GM12872 (cell line): ENCODE measurements around the gene MBP.

Experiments used
- TF ChIP-seq, protein P1 (sequence below): IDR thresholded peaks from 3 replicates; pipeline ENCODE4 v1.5.1; 2011; ENCODE audit warnings: low read depth, mild to moderate bottlenecking, low read length, moderate library complexity; ENCODE audit not compliant: insufficient read depth

The MBP gene

DNA sequence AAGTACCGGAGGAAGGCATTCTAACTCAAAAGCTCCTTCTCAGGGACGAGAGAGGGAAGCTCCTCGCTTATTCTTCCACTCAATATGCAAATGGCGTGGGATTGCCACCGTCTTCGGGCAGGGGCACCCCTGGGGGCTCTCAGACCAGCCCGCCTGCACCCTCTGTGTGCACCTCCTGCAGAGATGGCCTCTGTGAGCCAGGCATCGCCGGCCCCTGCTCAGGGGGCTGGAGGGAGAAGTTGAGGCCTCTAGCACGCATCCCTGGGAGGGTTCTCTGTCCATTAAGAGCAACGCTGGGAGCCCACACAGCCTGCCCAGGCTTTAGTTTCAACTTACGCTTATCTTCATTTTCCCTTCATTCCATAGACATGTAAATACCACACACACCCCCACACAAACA is 125.3 kb downstream of the MBP start:
- TF ChIP-seq, protein P1, sequence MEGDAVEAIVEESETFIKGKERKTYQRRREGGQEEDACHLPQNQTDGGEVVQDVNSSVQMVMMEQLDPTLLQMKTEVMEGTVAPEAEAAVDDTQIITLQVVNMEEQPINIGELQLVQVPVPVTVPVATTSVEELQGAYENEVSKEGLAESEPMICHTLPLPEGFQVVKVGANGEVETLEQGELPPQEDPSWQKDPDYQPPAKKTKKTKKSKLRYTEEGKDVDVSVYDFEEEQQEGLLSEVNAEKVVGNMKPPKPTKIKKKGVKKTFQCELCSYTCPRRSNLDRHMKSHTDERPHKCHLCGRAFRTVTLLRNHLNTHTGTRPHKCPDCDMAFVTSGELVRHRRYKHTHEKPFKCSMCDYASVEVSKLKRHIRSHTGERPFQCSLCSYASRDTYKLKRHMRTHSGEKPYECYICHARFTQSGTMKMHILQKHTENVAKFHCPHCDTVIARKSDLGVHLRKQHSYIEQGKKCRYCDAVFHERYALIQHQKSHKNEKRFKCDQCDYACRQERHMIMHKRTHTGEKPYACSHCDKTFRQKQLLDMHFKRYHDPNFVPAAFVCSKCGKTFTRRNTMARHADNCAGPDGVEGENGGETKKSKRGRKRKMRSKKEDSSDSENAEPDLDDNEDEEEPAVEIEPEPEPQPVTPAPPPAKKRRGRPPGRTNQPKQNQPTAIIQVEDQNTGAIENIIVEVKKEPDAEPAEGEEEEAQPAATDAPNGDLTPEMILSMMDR = no peak

DNA sequence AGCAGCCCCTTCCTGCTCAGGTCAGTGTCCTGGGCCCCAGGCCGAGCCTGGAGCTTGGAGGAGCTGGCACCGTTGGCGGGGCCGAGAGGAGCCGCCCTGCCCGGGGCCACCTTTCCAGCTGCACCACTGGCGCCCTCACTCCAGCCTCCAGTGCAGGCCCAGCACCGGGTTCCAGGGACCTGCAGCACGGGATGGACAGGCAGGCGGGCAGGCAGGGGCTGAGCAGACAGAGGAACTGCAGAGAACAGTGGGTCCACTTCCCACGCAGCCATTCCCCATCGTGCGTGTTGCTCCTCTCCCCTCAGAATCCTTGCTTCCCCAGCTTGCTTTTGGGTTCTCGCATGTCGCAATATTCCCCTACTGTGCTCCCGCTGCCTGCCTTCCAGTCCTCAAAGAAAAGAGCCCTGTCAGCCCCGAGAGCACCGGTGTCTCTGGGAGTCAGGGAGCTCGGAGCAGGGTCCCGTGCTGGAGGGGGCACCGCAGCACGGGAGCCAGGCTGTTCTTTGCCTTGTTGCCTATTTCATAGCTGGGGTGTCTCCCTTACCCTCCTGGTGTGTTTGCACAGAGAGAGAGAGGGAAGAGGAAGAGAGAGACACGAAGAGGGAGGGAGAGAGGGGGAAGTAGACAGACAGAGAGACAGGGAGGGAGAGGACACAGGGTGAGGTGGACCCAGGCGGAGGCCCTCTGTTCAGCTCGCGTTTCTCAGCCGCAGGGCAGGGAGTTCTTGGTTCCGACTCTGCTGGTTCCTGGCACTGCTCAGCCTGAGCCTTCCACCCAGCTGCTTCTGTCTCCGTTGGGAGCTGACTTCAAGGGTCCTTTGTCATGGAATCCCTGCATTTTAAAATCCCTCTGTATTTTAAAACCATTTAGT is 126.0 kb downstream of the MBP start:
- TF ChIP-seq, protein P1 = no peak

DNA sequence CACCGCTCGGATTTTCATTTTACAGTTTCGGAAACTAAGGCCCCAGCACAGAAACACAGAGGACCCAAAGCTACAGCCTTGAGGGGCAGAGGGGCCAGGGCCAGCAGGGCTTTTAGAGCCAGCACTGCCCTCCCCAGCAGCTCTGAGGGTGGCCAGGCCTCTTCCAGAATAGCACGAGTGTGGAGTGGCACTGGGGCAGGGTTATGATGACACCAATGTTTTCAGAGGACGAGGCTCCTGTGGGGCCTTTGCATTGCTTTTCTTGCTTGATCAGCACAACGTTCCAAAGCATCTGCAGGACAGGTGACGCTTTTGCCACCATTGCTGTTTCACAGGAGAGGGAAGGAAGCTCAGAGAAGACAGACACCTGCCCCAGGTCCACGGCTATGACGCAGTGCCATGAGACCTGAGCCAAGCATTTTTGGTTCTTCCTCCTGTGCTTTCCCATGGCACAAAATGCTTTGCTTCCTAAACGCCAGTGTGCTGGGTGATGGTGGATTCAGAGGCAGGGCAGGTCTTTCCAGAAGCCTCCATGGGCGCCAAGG is 126.9 kb downstream of the MBP start:
- TF ChIP-seq, protein P1 = no peak

DNA sequence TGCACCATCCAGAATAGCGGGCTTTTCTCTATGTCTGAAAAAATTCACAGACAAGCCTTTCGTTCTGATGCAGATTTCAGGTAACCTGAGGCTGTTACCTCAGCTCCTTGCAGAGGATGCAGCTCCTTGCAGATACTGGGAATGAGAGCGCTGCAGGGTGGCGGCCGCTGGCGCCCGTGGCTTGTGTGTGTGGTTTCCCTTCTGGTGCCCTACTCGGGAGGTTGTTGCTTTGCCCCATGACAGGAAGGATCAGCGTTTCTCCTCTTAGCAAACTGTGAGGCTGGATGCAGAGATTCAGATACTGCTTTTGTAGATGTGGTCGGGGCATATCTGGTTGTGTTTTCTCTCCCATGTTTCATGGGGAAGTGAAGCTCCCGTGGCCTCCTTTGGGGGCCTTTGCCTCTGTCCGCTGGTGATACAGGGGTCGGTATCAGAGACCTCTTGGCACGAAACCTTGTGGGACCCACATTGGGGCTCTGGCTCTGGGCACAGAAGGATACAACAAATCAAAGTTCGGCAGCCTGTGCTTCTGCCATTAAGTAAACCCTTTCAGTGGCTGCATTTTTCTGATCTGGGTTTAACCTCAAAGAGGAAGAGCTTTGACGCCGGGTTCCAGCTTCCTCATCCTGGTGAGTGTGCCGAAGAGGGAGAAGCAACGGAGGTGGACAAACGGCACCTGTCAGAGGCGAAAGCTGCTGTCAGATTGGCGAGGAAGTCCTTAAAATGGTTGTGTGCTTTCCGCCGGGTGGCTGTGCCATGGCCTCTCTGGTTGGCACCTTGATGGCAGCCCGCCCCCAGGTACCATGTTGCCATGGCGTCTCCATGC is 127.8 kb downstream of the MBP start:
- TF ChIP-seq, protein P1 = no peak

- TF ChIP-seq, protein P1 = no peak
Measured at GRCh38 chr18:77003316-77003715, 129.3 kb downstream of the MBP start.

- TF ChIP-seq, protein P1 = no peak
Measured at GRCh38 chr18:77002496-77002895, 130.1 kb downstream of the MBP start.

- TF ChIP-seq, protein P1 = no peak
Measured at GRCh38 chr18:77001979-77002378, 130.6 kb downstream of the MBP start.
